OCI-LY1 (cell line): ENCODE measurements around the gene ABHD6.

ENCODE experiments used
- EZH2 ChIP-seq: fragments of 200-600 bp; sonication (generic), shearing (Covaris generic); IDR thresholded peaks from 2 replicates; pipeline ENCODE4 v1.8.0; 2017; ENCODE audit warnings: borderline replicate concordance, mixed run types, mild to moderate bottlenecking, antibody characterized with exemption, low read length, moderate library complexity, mixed read lengths
- TF ChIP-seq, protein P1 (sequence below): fragments of 200-600 bp; sonication (generic), shearing (Covaris generic); IDR thresholded peaks from 2 replicates; pipeline ENCODE4 v1.5.1; 2017; ENCODE audit warnings: mild to moderate bottlenecking, antibody characterized with exemption, low read length, moderate library complexity, mixed read lengths

DNA sequence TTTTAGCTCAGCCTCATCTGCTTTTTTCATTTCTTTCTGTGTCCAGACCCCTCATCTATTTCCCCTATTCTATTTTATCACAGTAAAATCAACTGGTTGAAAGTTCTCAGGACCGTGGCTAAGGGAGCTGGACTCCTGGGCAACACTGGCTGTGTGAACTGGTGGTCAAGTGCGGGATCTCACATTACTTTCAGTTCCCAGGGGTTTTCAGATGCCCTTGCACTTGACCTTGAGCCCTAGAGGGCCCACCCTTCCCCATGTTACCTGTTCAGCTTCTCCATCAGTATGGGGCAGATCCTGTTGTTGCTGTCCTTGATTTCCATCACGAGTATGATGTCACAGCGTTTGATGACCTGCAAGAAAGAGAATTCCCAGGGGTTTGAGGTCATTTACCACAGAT lies 29.6 kb upstream of the ABHD6 start:
- TF ChIP-seq, protein P1, sequence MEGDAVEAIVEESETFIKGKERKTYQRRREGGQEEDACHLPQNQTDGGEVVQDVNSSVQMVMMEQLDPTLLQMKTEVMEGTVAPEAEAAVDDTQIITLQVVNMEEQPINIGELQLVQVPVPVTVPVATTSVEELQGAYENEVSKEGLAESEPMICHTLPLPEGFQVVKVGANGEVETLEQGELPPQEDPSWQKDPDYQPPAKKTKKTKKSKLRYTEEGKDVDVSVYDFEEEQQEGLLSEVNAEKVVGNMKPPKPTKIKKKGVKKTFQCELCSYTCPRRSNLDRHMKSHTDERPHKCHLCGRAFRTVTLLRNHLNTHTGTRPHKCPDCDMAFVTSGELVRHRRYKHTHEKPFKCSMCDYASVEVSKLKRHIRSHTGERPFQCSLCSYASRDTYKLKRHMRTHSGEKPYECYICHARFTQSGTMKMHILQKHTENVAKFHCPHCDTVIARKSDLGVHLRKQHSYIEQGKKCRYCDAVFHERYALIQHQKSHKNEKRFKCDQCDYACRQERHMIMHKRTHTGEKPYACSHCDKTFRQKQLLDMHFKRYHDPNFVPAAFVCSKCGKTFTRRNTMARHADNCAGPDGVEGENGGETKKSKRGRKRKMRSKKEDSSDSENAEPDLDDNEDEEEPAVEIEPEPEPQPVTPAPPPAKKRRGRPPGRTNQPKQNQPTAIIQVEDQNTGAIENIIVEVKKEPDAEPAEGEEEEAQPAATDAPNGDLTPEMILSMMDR: no peak
- TF ChIP-seq EZH2: no peak
